ENCODE results near the gene SLC27A3. TPM values are rescaled to one million over a fixed set of nuclear protein-coding genes. Genes with fewer than 3 reads are reported as not detected.

Gene SLC27A3
- total RNA-seq, 1 experiment from 2014 or later, result 38.9 TPM

- H3K27me3 Mint-ChIP-seq (ENCODE audit: low read depth), result no peaks in the 10 kb centered on the region
- no peak overlapping the region for H3K27ac Mint-ChIP-seq
- H3K9me3 Mint-ChIP-seq, result no peaks in the 10 kb centered on the region
- H3K4me1 Mint-ChIP-seq, result no peaks in the 10 kb centered on the region
- H3K36me3 Mint-ChIP-seq, result peaks cover 24% of the 10 kb centered on the region
- TF ChIP-seq ERG (CRISPR knock-in tag; IDR thresholded peaks at IDR 0.05) (no peak), E2F4 (CRISPR knock-in tag; IDR thresholded peaks at IDR 0.05; ENCODE audit: borderline replicate concordance, low read depth) (no peak), ZNF138 (CRISPR knock-in tag; conservative IDR thresholded peaks at IDR 0.05) (no peak), SP1 (CRISPR knock-in tag; conservative IDR thresholded peaks at IDR 0.05) (no peak), NFYB (CRISPR knock-in tag; conservative IDR thresholded peaks at IDR 0.05; ENCODE audit: low read depth) (no peak), OVOL2 (CRISPR knock-in tag; IDR thresholded peaks at IDR 0.05; ENCODE audit: borderline replicate concordance) (no peak), ESRRA (CRISPR knock-in tag; IDR thresholded peaks at IDR 0.05; ENCODE audit: borderline replicate concordance) (no peak), CBFB (CRISPR knock-in tag; IDR thresholded peaks at IDR 0.05; ENCODE audit: low read depth) (no peak), RORB (CRISPR knock-in tag; IDR thresholded peaks at IDR 0.05) (no peak), ZNF423 (CRISPR knock-in tag; IDR thresholded peaks at IDR 0.05) (no peak), ATF3 (CRISPR knock-in tag; conservative IDR thresholded peaks at IDR 0.05) (no peak), ATF6 (CRISPR knock-in tag; IDR thresholded peaks at IDR 0.05) (no peak), FOXJ3 (CRISPR knock-in tag; IDR thresholded peaks at IDR 0.05; ENCODE audit: borderline replicate concordance) (no peak), CDX4 (CRISPR knock-in tag; IDR thresholded peaks at IDR 0.05; ENCODE audit: borderline replicate concordance) (no peak)
- ATAC-seq, result no peak
- POLR2A ChIA-PET, result interaction anchor here (0.7 kb wide), 1 partner anchor 312 kb away, joined by 3 read pairs; no protein-coding TSS in a partner anchor
- H3K4me3 Mint-ChIP-seq, result no peak overlapping the region
- DNase-seq (ENCODE audit: low spot score), result no peak
- CTCF ChIA-PET, result interaction anchor here (0.5 to 1.5 kb wide), 5 partner anchors 45 to 264 kb away, joined by 3 to 8 read pairs (median 4); partner anchors contain the start of genes GATAD2B, RAB13 and SLC39A1
These were observed 52.2 kb downstream of the SLC27A3 start for GRCh38 chr1:153827168-153827964.

Other genes with a start within 250 kb of the SLC27A3 start
- gene S100A6, start 239.4 kb upstream of the SLC27A3 start, total RNA-seq (2021), result 19.2 to 32.0 TPM (median 30.8 TPM) in 3 replicates
- gene S100A5, start 234.5 kb upstream of the SLC27A3 start, total RNA-seq (2021), result not detected in 3 replicates
- 22.7 to 32.0 TPM (median 31.7 TPM) in 3 replicates for gene S100A4, start 229.6 kb upstream of the SLC27A3 start, total RNA-seq (2021)
- 0.33 TPM in 1 of 3 replicates, not detected in the others for gene S100A3, start 226.1 kb upstream of the SLC27A3 start, total RNA-seq (2021)
- gene S100A2, start 209.6 kb upstream of the SLC27A3 start, total RNA-seq (2021), result 0.74 to 1.6 TPM (median 0.80 TPM) in 3 replicates
- gene S100A16, start 162.3 kb upstream of the SLC27A3 start, total RNA-seq (2021), result 14.6 to 17.6 TPM (median 16.8 TPM) in 3 replicates
- 1.4 to 2.1 TPM (median 1.5 TPM) in 3 replicates for gene S100A14, start 159.1 kb upstream of the SLC27A3 start, total RNA-seq (2021)
- gene S100A13, start 147.9 kb upstream of the SLC27A3 start, total RNA-seq (2021), result 68.4 to 84.2 TPM (median 73.9 TPM) in 3 replicates
- 1.3 to 2.0 TPM (median 1.7 TPM) in 3 replicates for gene S100A1, start 147.0 kb upstream of the SLC27A3 start, total RNA-seq (2021)
- gene CHTOP, start 141.3 kb upstream of the SLC27A3 start, total RNA-seq (2021), result 101 to 105 TPM (median 104 TPM) in 3 replicates
- 23.4 to 29.9 TPM (median 26.7 TPM) in 3 replicates for gene SNAPIN, start 116.7 kb upstream of the SLC27A3 start, total RNA-seq (2021)
- 311 to 337 TPM (median 313 TPM) in 3 replicates for gene ILF2, start 104.4 kb upstream of the SLC27A3 start, total RNA-seq (2021)
- gene NPR1, start 96.7 kb upstream of the SLC27A3 start, total RNA-seq (2021), result 13.2 to 16.5 TPM (median 15.9 TPM) in 3 replicates
- gene INTS3, start 47.4 kb upstream of the SLC27A3 start, total RNA-seq (2021), result 66.8 to 71.3 TPM (median 70.5 TPM) in 3 replicates
- 42.1 to 46.9 TPM (median 44.5 TPM) in 3 replicates for gene GATAD2B, start 147.6 kb downstream of the SLC27A3 start, total RNA-seq (2021)
- gene DENND4B, start 171.3 kb downstream of the SLC27A3 start, total RNA-seq (2021), result 88.9 to 93.9 TPM (median 93.1 TPM) in 3 replicates
- gene CRTC2, start 183.2 kb downstream of the SLC27A3 start, total RNA-seq (2021), result 34.7 to 43.7 TPM (median 38.1 TPM) in 3 replicates
- gene SLC39A1, start 188.1 kb downstream of the SLC27A3 start, total RNA-seq (2021), result 185 to 204 TPM (median 193 TPM) in 3 replicates
- gene CREB3L4, start 192.5 kb downstream of the SLC27A3 start, total RNA-seq (2021), result 33.1 to 35.2 TPM (median 34.6 TPM) in 3 replicates
- 88.8 to 90.6 TPM (median 90.3 TPM) in 3 replicates for gene JTB, start 202.3 kb downstream of the SLC27A3 start, total RNA-seq (2021)
- gene RAB13, start 210.9 kb downstream of the SLC27A3 start, total RNA-seq (2021), result 117 to 126 TPM (median 119 TPM) in 3 replicates
- gene RPS27, start 215.4 kb downstream of the SLC27A3 start, total RNA-seq (2021), result 2,141 to 2,438 TPM (median 2,292 TPM) in 3 replicates